Adrenal gland (tissue), 5 donors: Measurements from ENCODE around the gene ISG20.

Experiments
- CTCF ChIP-seq, 6 experiments: fragments of 450-650 bp in 4 of 6; fragments of 200-600 bp in 2 of 6; sonication (generic) in 1 of 6; IDR thresholded peaks; 1 replicate in 5 of 6; 2 replicates in 1 of 6; pipeline versions ENCODE4 v1.5.1 to v1.8.0; 2016 to 2021; ENCODE audit warnings: antibody characterized with exemption in 6 of 6, mild to moderate bottlenecking in 2 of 6, moderate library complexity in 1 of 6
- POLR2A ChIP-seq, 2 donors: fragments of 450-650 bp; IDR thresholded peaks; one replicate each; pipeline ENCODE4 v1.6.1; 2017; ENCODE audit warnings: antibody characterized with exemption in 2 of 2, mild to moderate bottlenecking in 2 of 2, moderate library complexity in 1 of 2
- donor health status: DM: no; HTN: no; CAD: no.

GRCh38 chr15:88704791-88705768 lies 66.3 kb downstream of the ISG20 start:
- TF ChIP-seq CTCF (IDR thresholded peaks at IDR 0.05) (no peak), POLR2A (IDR thresholded peaks at IDR 0.05) (peak in 1 of 2 donors; percentile 40)
